Uterus (tissue), 4 donors: Measurements from ENCODE around the gene ZMYND19. TPM values are rescaled to one million over a fixed set of nuclear protein-coding genes. Genes with fewer than 3 reads are reported as not detected.

Experiments used
- DNase-seq, 2 donors: peaks; one replicate each; pipeline ENCODE4 v3.0.0-alpha.2; 2019 to 2020
- H3K27ac ChIP-seq, 2 donors: fragments of 200-600 bp; sonication (generic); 1 replicate in 1 of 2; 2 replicates in 1 of 2; pipeline ENCODE4 v1.5.1; 2016 to 2018
- H3K27me3 ChIP-seq, 2 donors: fragments of 200-600 bp; sonication (generic); one replicate each; pipeline ENCODE4 v1.5.1; 2018 to 2019; ENCODE audit warnings: control low read depth in 1 of 2
- H3K36me3 ChIP-seq, 2 donors: fragments of 200-600 bp; sonication (generic); one replicate each; pipeline ENCODE4 v1.5.1; 2019; ENCODE audit warnings: control low read depth in 1 of 2
- H3K4me1 ChIP-seq, 2 donors: fragments of 200-600 bp; sonication (generic); one replicate each; pipeline ENCODE4 v1.5.1; 2018 to 2019; ENCODE audit warnings: control low read depth in 1 of 2
- H3K4me3 ChIP-seq, 2 donors: fragments of 200-600 bp; sonication (generic); 1 replicate in 1 of 2; 2 replicates in 1 of 2; pipeline ENCODE4 v1.5.1; 2018 to 2019; ENCODE audit warnings: mild to moderate bottlenecking in 1 of 2
- H3K9me3 ChIP-seq, 2 donors: fragments of 200-600 bp; sonication (generic); one replicate each; pipeline ENCODE4 v1.5.1; 2019; ENCODE audit warnings: control low read depth in 1 of 2
- POLR2A ChIP-seq, 2 donors: fragments of 450-650 bp; IDR thresholded peaks; one replicate each; pipeline ENCODE4 v1.6.1; 2016; ENCODE audit warnings: antibody characterized with exemption in 2 of 2, mild to moderate bottlenecking in 1 of 2, moderate library complexity in 1 of 2
- intact Hi-C: fragments of 100-400 bp; cut with DNase I; formaldehyde crosslinking; loops from one replicate; pipeline ENCODE4 v1.15.1; 2023; ENCODE audit warnings: low total_unique reads
- total RNA-seq, 4 donors: library from RNA; depleted of rRNA in 3 of 4; stranded (reverse); fragments of >200 nt in 3 of 4; gene quantifications; one replicate each; pipeline versions ENCODE4 v1.1.0 to v1.2.4, GENCODE V29; 2014 to 2023
- TF ChIP-seq, protein P1 (sequence below), 4 experiments: fragments of 200-600 bp in 2 of 4; fragments of 450-650 bp in 2 of 4; sonication (generic) in 2 of 4; IDR thresholded peaks; one replicate each; pipeline ENCODE4 v1.5.1; 2016 to 2019; ENCODE audit warnings: antibody characterized with exemption in 4 of 4, mild to moderate bottlenecking in 2 of 4, moderate library complexity in 1 of 4
- donor health status: DM: yes; HTN: yes; CAD: no.

Gene ZMYND19
- total RNA-seq, 4 donors from 2014 or later = 14.7 to 26.4 (median 16.3) TPM

DNA sequence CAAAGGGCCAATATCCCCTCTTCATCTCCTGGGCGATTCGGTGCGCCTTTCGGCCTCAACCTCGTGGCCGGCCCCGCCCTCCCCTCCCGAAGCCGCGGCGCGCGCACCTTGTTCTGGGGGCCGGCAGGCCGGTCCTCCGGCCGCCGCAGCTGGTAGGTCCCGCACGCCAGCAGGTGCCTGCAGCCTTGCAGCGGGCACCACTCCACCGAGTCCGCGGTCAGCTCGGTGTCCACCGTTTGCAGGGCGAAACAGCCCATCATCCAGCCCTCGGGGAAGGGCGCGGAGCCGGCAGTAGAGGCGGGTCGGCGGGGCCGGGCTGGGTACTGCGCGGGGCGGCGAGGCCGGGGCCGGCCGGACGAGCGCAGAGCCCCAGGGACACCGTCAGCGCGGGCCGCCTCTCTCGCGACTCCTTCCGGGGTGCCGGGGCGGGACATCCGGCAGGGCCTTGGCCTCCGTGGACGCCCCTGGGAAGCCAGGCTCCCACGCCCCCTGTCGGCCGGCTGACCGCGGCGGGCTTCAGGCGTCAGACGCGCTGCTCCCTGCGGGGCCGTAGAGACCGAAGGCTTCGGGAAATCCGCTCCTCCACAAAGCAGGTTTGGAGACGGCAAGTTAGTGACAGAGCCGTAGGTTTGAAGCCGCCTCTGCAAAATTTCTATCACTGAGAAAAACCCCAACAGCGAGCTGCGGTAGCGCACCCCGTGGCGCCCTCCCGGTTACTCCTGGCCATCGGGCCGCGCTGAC, 11.6 kb downstream of the ZMYND19 start, which contains the start of gene DPH7:
Gene DPH7 (minus strand): TSS at position 408 of the 741 bp plus-strand sequence. CDS start 148 bp downstream, at position 260.
- no peaks in the 10 kb centered on the region for H3K9me3 ChIP-seq
- peak within 1 kb of the TSS; percentile 69 to 100 for H3K4me3 ChIP-seq
- TF ChIP-seq POLR2A (IDR thresholded peaks at IDR 0.05) = peak in 1 of 2 donors; percentile 72
- TF ChIP-seq, protein P1, sequence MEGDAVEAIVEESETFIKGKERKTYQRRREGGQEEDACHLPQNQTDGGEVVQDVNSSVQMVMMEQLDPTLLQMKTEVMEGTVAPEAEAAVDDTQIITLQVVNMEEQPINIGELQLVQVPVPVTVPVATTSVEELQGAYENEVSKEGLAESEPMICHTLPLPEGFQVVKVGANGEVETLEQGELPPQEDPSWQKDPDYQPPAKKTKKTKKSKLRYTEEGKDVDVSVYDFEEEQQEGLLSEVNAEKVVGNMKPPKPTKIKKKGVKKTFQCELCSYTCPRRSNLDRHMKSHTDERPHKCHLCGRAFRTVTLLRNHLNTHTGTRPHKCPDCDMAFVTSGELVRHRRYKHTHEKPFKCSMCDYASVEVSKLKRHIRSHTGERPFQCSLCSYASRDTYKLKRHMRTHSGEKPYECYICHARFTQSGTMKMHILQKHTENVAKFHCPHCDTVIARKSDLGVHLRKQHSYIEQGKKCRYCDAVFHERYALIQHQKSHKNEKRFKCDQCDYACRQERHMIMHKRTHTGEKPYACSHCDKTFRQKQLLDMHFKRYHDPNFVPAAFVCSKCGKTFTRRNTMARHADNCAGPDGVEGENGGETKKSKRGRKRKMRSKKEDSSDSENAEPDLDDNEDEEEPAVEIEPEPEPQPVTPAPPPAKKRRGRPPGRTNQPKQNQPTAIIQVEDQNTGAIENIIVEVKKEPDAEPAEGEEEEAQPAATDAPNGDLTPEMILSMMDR (IDR thresholded peaks at IDR 0.05) = peak; percentile 92 to 98 (median 94)
- peak within 1 kb of the TSS; percentile 50 to 82 for H3K27ac ChIP-seq
- no peaks in the 10 kb centered on the region for H3K36me3 ChIP-seq
- intact Hi-C loops = no loop called here
- H3K27me3 ChIP-seq = no peaks in the 10 kb centered on the region
- H3K4me1 ChIP-seq = peaks cover 5% of the 10 kb centered on the region in 2 donors
- DNase-seq = peak; percentile 90 to 94

DNA sequence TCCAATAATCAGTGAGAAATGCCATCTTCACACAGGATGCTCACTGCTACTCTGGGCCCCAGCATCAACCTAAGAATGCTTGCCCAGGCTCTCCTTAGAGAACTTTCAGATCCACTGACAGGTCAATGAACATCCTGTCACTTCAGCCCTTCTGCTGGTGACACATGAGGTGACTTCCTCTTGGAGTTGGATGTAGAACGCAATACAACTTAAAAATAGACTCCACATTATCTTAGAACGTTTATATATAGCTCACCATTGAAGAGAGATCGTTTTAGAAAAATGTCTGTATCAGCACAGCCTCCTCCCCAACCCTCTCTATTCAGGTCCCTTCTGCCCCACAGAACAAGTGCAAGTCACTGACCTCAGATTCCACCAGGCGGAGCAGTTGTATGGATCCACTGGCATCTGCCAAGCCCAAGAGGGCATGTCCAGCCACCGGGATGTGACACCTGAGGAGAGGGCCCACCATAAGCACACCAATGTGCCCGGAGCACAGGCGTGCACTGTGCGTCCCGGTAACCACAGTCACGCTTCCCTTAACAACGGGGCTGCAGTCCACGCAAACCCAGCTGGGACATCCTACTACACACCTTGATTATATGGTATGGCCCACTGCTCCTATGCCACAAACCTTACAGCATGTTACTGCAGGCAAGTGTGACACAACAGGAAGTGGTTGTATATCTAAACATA, 14.4 kb downstream of the ZMYND19 start:
- no peak overlapping the region for H3K27ac ChIP-seq
- TF ChIP-seq, protein P1 (IDR thresholded peaks at IDR 0.05) = no peak
- TF ChIP-seq POLR2A (IDR thresholded peaks at IDR 0.05) = no peak
- no peak for DNase-seq
- H3K4me1 ChIP-seq = peaks cover 5% of the 10 kb centered on the region in 2 donors
- no peak overlapping the region for H3K4me3 ChIP-seq
- H3K36me3 ChIP-seq = no peaks in the 10 kb centered on the region
- H3K27me3 ChIP-seq = no peaks in the 10 kb centered on the region
- no peaks in the 10 kb centered on the region for H3K9me3 ChIP-seq
- intact Hi-C loops = no loop called here

DNA sequence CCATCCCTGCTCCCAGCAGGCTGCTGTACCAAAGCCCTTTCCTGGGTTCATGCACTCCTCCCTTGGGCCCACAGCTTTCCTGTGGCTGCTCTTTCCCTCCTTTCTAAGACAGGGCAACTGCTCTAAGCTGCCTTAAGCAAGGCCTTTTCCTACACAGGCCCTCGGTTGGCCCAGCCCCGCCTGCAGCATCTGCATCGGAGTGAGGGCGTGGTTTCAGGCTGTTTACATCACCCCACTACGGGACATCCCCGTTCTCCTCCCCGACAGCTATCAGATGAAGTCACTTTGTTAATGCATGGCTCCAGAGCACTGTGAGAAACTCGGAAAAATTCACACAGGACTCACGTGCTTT, 15.0 kb downstream of the ZMYND19 start:
- Histone ChIP-seq H3K27ac (no peak overlapping the region), H3K4me1 (peaks cover 5% of the 10 kb centered on the region in 2 donors), H3K4me3 (no peak overlapping the region), H3K27me3 (no peaks in the 10 kb centered on the region), H3K9me3 (no peaks in the 10 kb centered on the region), H3K36me3 (no peaks in the 10 kb centered on the region)
- TF ChIP-seq POLR2A (IDR thresholded peaks at IDR 0.05) = no peak
- TF ChIP-seq, protein P1 (IDR thresholded peaks at IDR 0.05) = no peak
- no peak for DNase-seq
- intact Hi-C loops = no loop called here

DNA sequence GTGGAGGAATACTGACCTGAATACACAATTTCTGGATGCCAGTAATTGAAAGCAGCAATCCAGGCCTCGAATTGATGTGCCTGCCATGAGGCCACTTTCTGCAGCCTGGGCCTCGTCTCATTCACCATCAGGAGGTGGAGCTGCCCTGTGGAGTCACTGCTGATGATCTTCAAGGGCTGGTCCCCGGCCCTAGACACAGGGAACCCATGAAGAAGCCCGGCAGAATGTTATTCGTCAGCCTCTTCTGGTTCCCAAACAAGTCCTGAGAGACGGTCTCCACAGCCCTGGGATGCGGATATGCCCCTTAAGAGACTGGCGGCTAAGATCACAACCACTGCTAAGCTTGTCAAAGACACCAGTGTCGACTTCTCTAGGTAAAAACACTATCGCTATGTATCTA, 16.1 kb downstream of the ZMYND19 start:
- H3K4me3 ChIP-seq = no peak overlapping the region
- no peaks in the 10 kb centered on the region for H3K27me3 ChIP-seq
- no peaks in the 10 kb centered on the region for H3K9me3 ChIP-seq
- no peaks in the 10 kb centered on the region for H3K36me3 ChIP-seq
- TF ChIP-seq POLR2A (IDR thresholded peaks at IDR 0.05) = no peak
- TF ChIP-seq, protein P1 (IDR thresholded peaks at IDR 0.05) = no peak
- intact Hi-C loops = no loop called here
- no peak for DNase-seq
- H3K4me1 ChIP-seq = peaks cover 3 to 5% of the 10 kb centered on the region in 2 donors
- no peak overlapping the region for H3K27ac ChIP-seq

DNA sequence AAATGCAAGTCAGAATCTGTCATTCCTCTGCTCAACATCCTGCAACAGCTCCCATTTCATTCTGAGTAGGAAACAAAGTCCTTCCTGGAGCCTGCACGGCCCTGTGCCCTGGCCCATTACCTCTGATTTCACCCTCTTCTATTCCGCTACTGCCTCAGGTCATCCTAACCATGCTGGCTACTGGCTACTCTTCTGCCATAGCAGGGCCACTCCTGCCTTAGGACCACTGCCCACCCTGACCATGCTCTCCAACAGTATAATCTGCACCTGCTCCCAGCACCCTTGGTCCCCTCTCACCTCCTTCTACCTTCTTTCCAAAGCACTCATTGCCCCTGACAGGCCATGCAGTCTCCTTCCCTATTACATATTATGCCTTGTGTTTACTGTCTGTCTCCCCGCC, 19.7 kb downstream of the ZMYND19 start:
- intact Hi-C loops = no loop called here
- no peak for TF ChIP-seq POLR2A (IDR thresholded peaks at IDR 0.05)
- TF ChIP-seq, protein P1 (IDR thresholded peaks at IDR 0.05) = no peak
- H3K27me3 ChIP-seq = no peaks in the 10 kb centered on the region
- H3K36me3 ChIP-seq = no peaks in the 10 kb centered on the region
- no peak overlapping the region for H3K27ac ChIP-seq
- no peaks in the 10 kb centered on the region for H3K4me1 ChIP-seq
- H3K4me3 ChIP-seq = no peak overlapping the region
- H3K9me3 ChIP-seq = no peaks in the 10 kb centered on the region
- no peak for DNase-seq
